GM18867 (cell line): ENCODE results near the gene ADAMTS14.

ENCODE experiments used
- ATAC-seq: cut with Tn5 transposase; IDR thresholded peaks from one replicate; pipeline ENCODE4 v1.9.1; 2021; ENCODE audit warnings: mild to moderate bottlenecking, moderate library complexity; ENCODE audit not compliant: unreplicated experiment

The ADAMTS14 gene

GRCh38 chr10:70779511-70780369, 107.4 kb downstream of the ADAMTS14 start:
- no peak for ATAC-seq

GRCh38 chr10:70780370-70780760, 108.1 kb downstream of the ADAMTS14 start:
- ATAC-seq = no peak

- ATAC-seq = no peak
These were observed 108.5 kb downstream of the ADAMTS14 start for GRCh38 chr10:70780772-70781171.

GRCh38 chr10:70781461-70782051, 109.2 kb downstream of the ADAMTS14 start:
- ATAC-seq = no peak

GRCh38 chr10:70782086-70782745, 109.9 kb downstream of the ADAMTS14 start:
- no peak for ATAC-seq

- ATAC-seq = no peak
These were observed 110.7 kb downstream of the ADAMTS14 start for GRCh38 chr10:70782746-70783680.

- no peak for ATAC-seq
These were observed 111.7 kb downstream of the ADAMTS14 start for GRCh38 chr10:70784016-70784415.

GRCh38 chr10:70784471-70784870, 112.2 kb downstream of the ADAMTS14 start:
- ATAC-seq = no peak

- ATAC-seq = no peak
These were observed 112.9 kb downstream of the ADAMTS14 start, which contains the start of gene TBATA for GRCh38 chr10:70785190-70785589. Gene TBATA (minus strand): TSS chr10:70785377. CDS start chr10:70783379, 1,998 bp downstream.

- ATAC-seq = no peak
These were observed 114.6 kb downstream of the ADAMTS14 start for GRCh38 chr10:70786799-70787415.

- ATAC-seq = no peak
These were observed 119.2 kb downstream of the ADAMTS14 start for GRCh38 chr10:70791386-70792039.

GRCh38 chr10:70795613-70796012, 123.3 kb downstream of the ADAMTS14 start:
- ATAC-seq = no peak

- ATAC-seq = no peak
These were observed 125.5 kb downstream of the ADAMTS14 start for GRCh38 chr10:70797840-70798239.

GRCh38 chr10:70799124-70799523, 126.8 kb downstream of the ADAMTS14 start:
- no peak for ATAC-seq

- ATAC-seq = no peak
These were observed 129.5 kb downstream of the ADAMTS14 start for GRCh38 chr10:70801854-70802253.

GRCh38 chr10:70803775-70804420, 131.6 kb downstream of the ADAMTS14 start:
- no peak for ATAC-seq

GRCh38 chr10:70804421-70804808, 132.1 kb downstream of the ADAMTS14 start:
- no peak for ATAC-seq

GRCh38 chr10:70805619-70806215, 133.4 kb downstream of the ADAMTS14 start:
- ATAC-seq = no peak

- ATAC-seq = no peak
These were observed 134.5 kb downstream of the ADAMTS14 start for GRCh38 chr10:70806841-70807240.
